Fibroblast of mammary gland (primary cell): ENCODE data around the gene MAB21L2.
"Not testable (repeated sequence)": the region's sequence is repeated elsewhere in the genome, so short reads cannot be mapped to it uniquely, and the experiment has no call there.

ENCODE experiments used
- DNase-seq: peaks from one replicate; pipeline ENCODE4 v3.0.0-alpha.2; 2010; ENCODE audit warnings: low read depth
- H3K4me3 ChIP-seq: 2 replicates; pipeline ENCODE4 v1.5.1; 2011; ENCODE audit warnings: low read depth, mild to moderate bottlenecking, low read length, moderate library complexity; ENCODE audit not compliant: control insufficient read depth
- CTCF ChIP-seq: conservative IDR thresholded peaks from 2 replicates; pipeline ENCODE4 v1.5.1; 2011; ENCODE audit warnings: low read depth, low read length, inconsistent platforms; ENCODE audit not compliant: control insufficient read depth, insufficient read depth

The MAB21L2 gene

GRCh38 chr4:150582146-150582872 lies at the start of gene MAB21L2:
Gene MAB21L2, plus strand, starts transcription at chr4:150582151. Its CDS starts 879 bp downstream, at chr4:150583030.
- no peak for TF ChIP-seq CTCF
- H3K4me3 ChIP-seq, result no peak within 1 kb of the TSS
- DNase-seq, result no peak

GRCh38 chr4:150533673-150534072 lies 48.3 kb upstream of the MAB21L2 start:
- TF ChIP-seq CTCF, result no peak
- H3K4me3 ChIP-seq, result no peak overlapping the region
- DNase-seq, result no peak

GRCh38 chr4:150534818-150535217 lies 47.1 kb upstream of the MAB21L2 start:
- H3K4me3 ChIP-seq, result no peak overlapping the region
- no peak for DNase-seq
- no peak for TF ChIP-seq CTCF

- not testable (repeated sequence) for H3K4me3 ChIP-seq, DNase-seq
Observed at GRCh38 chr4:150537911-150538310, 44.0 kb upstream of the MAB21L2 start.

GRCh38 chr4:150540536-150540935 lies 41.4 kb upstream of the MAB21L2 start:
- no peak for DNase-seq
- no peak overlapping the region for H3K4me3 ChIP-seq
- TF ChIP-seq CTCF, result no peak

GRCh38 chr4:150540959-150541360 lies 41.0 kb upstream of the MAB21L2 start:
- no peak overlapping the region for H3K4me3 ChIP-seq
- no peak for TF ChIP-seq CTCF
- no peak for DNase-seq

- H3K4me3 ChIP-seq, result no peak overlapping the region
- DNase-seq, result no peak
- no peak for TF ChIP-seq CTCF
Observed at GRCh38 chr4:150541681-150542080, 40.3 kb upstream of the MAB21L2 start.
